ENCODE data around the gene MTPN. TPM values are rescaled to one million over a fixed set of nuclear protein-coding genes. Genes with fewer than 3 reads are reported as not detected.

Gene MTPN
- total and polyA plus RNA-seq, 9 donors = 54.0 to 115 (median 83.8) TPM

- intact Hi-C loops (cut with DNase I) = loop anchor here in 1 of 4 donors (10.0 kb wide), 1 partner anchor 198 kb away; no protein-coding TSS in a partner anchor
- Histone ChIP-seq H3K27ac (no peak overlapping the region), H3K36me3 (no peaks in the 10 kb centered on the region), H3K4me1 (ENCODE audit: insufficient read depth) (no peaks in the 10 kb centered on the region), H3K27me3 (no peaks in the 10 kb centered on the region), H3K4me3 (no peak overlapping the region), H3K9me3 (no peaks in the 10 kb centered on the region)
- no peak for DNase-seq
- WGBS, 3 donors = 32 to 44% (median 35%) methylated on average over 1 of the region's 1 CpG
- TF ChIP-seq EP300 (IDR thresholded peaks at IDR 0.05) = no peak
- TF ChIP-seq CTCF (IDR thresholded peaks at IDR 0.05) = no peak
- no peak for TF ChIP-seq POLR2A (IDR thresholded peaks at IDR 0.05)
These were observed 25.6 kb upstream of the MTPN start for GRCh38 chr7:136002802-136003201.

- Histone ChIP-seq H3K27ac (no peak overlapping the region), H3K9me3 (no peaks in the 10 kb centered on the region), H3K36me3 (no peaks in the 10 kb centered on the region), H3K27me3 (no peaks in the 10 kb centered on the region), H3K4me1 (ENCODE audit: insufficient read depth) (no peaks in the 10 kb centered on the region), H3K4me3 (no peak overlapping the region)
- intact Hi-C loops (cut with DNase I) = loop anchor here in 1 of 4 donors (10.0 kb wide), 1 partner anchor 196 kb away; no protein-coding TSS in a partner anchor
- TF ChIP-seq CTCF (IDR thresholded peaks at IDR 0.05) = no peak
- no peak for TF ChIP-seq POLR2A (IDR thresholded peaks at IDR 0.05)
- TF ChIP-seq EP300 (IDR thresholded peaks at IDR 0.05) = no peak
- WGBS, 3 donors = 72 to 84% (median 83%) methylated on average over 3 of the region's 3 CpGs
- DNase-seq = no peak
These were observed 23.2 kb upstream of the MTPN start for GRCh38 chr7:136000288-136000913.

- H3K4me3 ChIP-seq = no peak overlapping the region
- no peak for DNase-seq
- intact Hi-C loops (cut with DNase I) = no loop called here
- H3K4me1 ChIP-seq (ENCODE audit: insufficient read depth) = no peaks in the 10 kb centered on the region
- TF ChIP-seq CTCF (IDR thresholded peaks at IDR 0.05) (no peak), POLR2A (IDR thresholded peaks at IDR 0.05) (no peak), EP300 (IDR thresholded peaks at IDR 0.05) (no peak)
- no peaks in the 10 kb centered on the region for H3K27me3 ChIP-seq
- H3K27ac ChIP-seq = no peak overlapping the region
- no peaks in the 10 kb centered on the region for H3K9me3 ChIP-seq
- H3K36me3 ChIP-seq = no peaks in the 10 kb centered on the region
These were observed 20.9 kb upstream of the MTPN start for GRCh38 chr7:135998081-135998480.

GRCh38 chr7:135995748-135996147 lies 18.6 kb upstream of the MTPN start:
- Histone ChIP-seq H3K4me3 (no peak overlapping the region), H3K27ac (no peak overlapping the region), H3K4me1 (ENCODE audit: insufficient read depth) (no peaks in the 10 kb centered on the region), H3K36me3 (no peaks in the 10 kb centered on the region), H3K27me3 (no peaks in the 10 kb centered on the region), H3K9me3 (no peaks in the 10 kb centered on the region)
- WGBS, 3 donors = 91 to 96% (median 94%) methylated on average over 2 of the region's 2 CpGs
- no peak for DNase-seq
- intact Hi-C loops (cut with DNase I) = no loop called here
- TF ChIP-seq EP300 (IDR thresholded peaks at IDR 0.05) (no peak), CTCF (IDR thresholded peaks at IDR 0.05) (no peak), POLR2A (IDR thresholded peaks at IDR 0.05) (no peak)

All from ovary (tissue), 9 donors.